Neural cell (in vitro differentiated cells): ENCODE data around the gene RDH16. TPM values are rescaled to one million over a fixed set of nuclear protein-coding genes. Genes with fewer than 3 reads are reported as not detected.

Experiments used
- H2AFZ ChIP-seq: fragments of 200-600, 300-800 bp; sonication (generic), shearing (Covaris generic); 2 replicates; pipeline ENCODE4 v1.6.0; 2014; ENCODE audit warnings: low read depth, mild to moderate bottlenecking, antibody characterized with exemption, low read length, moderate library complexity
- H3F3A ChIP-seq: fragments of 200-600 bp; shearing (Covaris generic); 2 replicates; pipeline ENCODE4 v1.6.1; 2016; ENCODE audit warnings: mild to moderate bottlenecking, moderate library complexity, mixed read lengths, antibody characterized with exemption, low read length; ENCODE audit not compliant: insufficient read depth, poor library complexity, severe bottlenecking
- H3K27ac ChIP-seq: fragments of 200-600, 300-800 bp; sonication (generic), shearing (Covaris generic); 2 replicates; pipeline ENCODE4 v1.5.1; 2014; ENCODE audit warnings: mild to moderate bottlenecking, low read length, moderate library complexity
- H3K27me3 ChIP-seq: fragments of 300-800, 200-600 bp; sonication (generic), shearing (Covaris generic); 2 replicates; pipeline ENCODE4 v1.6.0; 2014; ENCODE audit warnings: mild to moderate bottlenecking, low read depth, low read length, moderate library complexity; ENCODE audit not compliant: insufficient read depth
- H3K36me3 ChIP-seq: fragments of 300-800, 200-600 bp; sonication (generic), shearing (Covaris generic); 2 replicates; pipeline ENCODE4 v1.5.1; 2014; ENCODE audit warnings: mild to moderate bottlenecking, antibody characterized with exemption, low read length, moderate library complexity; ENCODE audit not compliant: insufficient read depth
- H3K4me2 ChIP-seq: fragments of 300-800, 200-600 bp; sonication (generic), shearing (Covaris generic); 2 replicates; pipeline ENCODE4 v1.6.0; 2014; ENCODE audit warnings: mild to moderate bottlenecking, low read length
- H3K4me3 ChIP-seq: fragments of 300-800, 200-600 bp; sonication (generic), shearing (Covaris generic); 2 replicates; pipeline ENCODE4 v1.5.1; 2014; ENCODE audit warnings: mild to moderate bottlenecking, low read length, moderate library complexity
- H3K79me2 ChIP-seq: fragments of 200-600 bp; shearing (Covaris generic); replicated peaks from 2 replicates; pipeline ENCODE4 v1.6.0; 2014; ENCODE audit warnings: mild to moderate bottlenecking, low read length, moderate library complexity; ENCODE audit not compliant: insufficient read depth
- H3K9ac ChIP-seq: fragments of 300-800, 200-600 bp; sonication (generic), shearing (Covaris generic); 2 replicates; pipeline ENCODE4 v1.6.1; 2016; ENCODE audit warnings: mild to moderate bottlenecking, low read length, mixed read lengths
- H3K9me2 ChIP-seq: fragments of 200-600 bp; shearing (Covaris generic); 2 replicates; pipeline ENCODE4 v1.6.1; 2016; ENCODE audit warnings: mild to moderate bottlenecking, low read length, mixed read lengths; ENCODE audit not compliant: insufficient read depth
- H3K9me3 ChIP-seq: fragments of 200-600, 300-800 bp; sonication (generic), shearing (Covaris generic); 2 replicates; pipeline ENCODE4 v1.6.1; 2016; ENCODE audit warnings: mild to moderate bottlenecking, mixed run types, low read length, moderate library complexity, mixed read lengths
- H4K20me1 ChIP-seq: fragments of 200-600 bp; shearing (Covaris generic); 2 replicates; pipeline ENCODE4 v1.6.1; 2016; ENCODE audit warnings: mild to moderate bottlenecking, mixed run types; ENCODE audit not compliant: insufficient read depth
- EP300 ChIP-seq: fragments of 450-650 bp; conservative IDR thresholded peaks from 2 replicates; pipeline ENCODE4 v1.6.1; 2014; ENCODE audit warnings: antibody characterized with exemption, mild to moderate bottlenecking, moderate library complexity; ENCODE audit not compliant: poor library complexity, severe bottlenecking
- EZH2 ChIP-seq: fragments of 200-600, 300-800 bp; shearing (Covaris generic), sonication (generic); IDR thresholded peaks from 2 replicates; pipeline ENCODE4 v1.6.1; 2014; ENCODE audit warnings: antibody characterized with exemption, low read length, borderline replicate concordance, mild to moderate bottlenecking; ENCODE audit not compliant: insufficient read depth, poor library complexity, severe bottlenecking
- MXI1 ChIP-seq: fragments of 450-650 bp; conservative IDR thresholded peaks from 2 replicates; pipeline ENCODE4 v1.6.1; 2014; ENCODE audit warnings: antibody characterized with exemption, mild to moderate bottlenecking; ENCODE audit not compliant: poor library complexity, severe bottlenecking
- POLR2AphosphoS5 ChIP-seq: IDR thresholded peaks from 2 replicates; pipeline ENCODE4 v1.6.1; 2012
- RAD21 ChIP-seq: fragments of 450-650 bp; conservative IDR thresholded peaks from 2 replicates; pipeline ENCODE4 v1.6.1; 2014; ENCODE audit warnings: antibody characterized with exemption, mild to moderate bottlenecking, moderate library complexity
- SMC3 ChIP-seq: fragments of 450-650 bp; conservative IDR thresholded peaks from 2 replicates; pipeline ENCODE4 v1.6.1; 2014; ENCODE audit warnings: antibody characterized with exemption, mild to moderate bottlenecking, moderate library complexity; ENCODE audit not compliant: poor library complexity
- TAF1 ChIP-seq: IDR thresholded peaks from 2 replicates; pipeline ENCODE4 v1.6.1; 2012; ENCODE audit warnings: low read depth
- polyA plus RNA-seq: library from polyadenylated mRNA; depleted of rRNA; stranded (reverse); fragments of >200 nt; gene quantifications from 2 replicates; pipeline ENCODE4 v1.2.3, GENCODE V29; 2014
- TF ChIP-seq, protein P1 (sequence below): IDR thresholded peaks from 2 replicates; pipeline ENCODE4 v1.6.1; 2012; ENCODE audit warnings: borderline replicate concordance
- TF ChIP-seq, protein P2 (sequence below): fragments of 450-650 bp; IDR thresholded peaks from 2 replicates; pipeline ENCODE4 v1.5.1; 2014; ENCODE audit warnings: antibody characterized with exemption, mild to moderate bottlenecking, moderate library complexity; ENCODE audit not compliant: poor library complexity, severe bottlenecking

RDH16 gene
- polyA plus RNA-seq, 1 donor from 2014 or later: 1.0 TPM

DNA sequence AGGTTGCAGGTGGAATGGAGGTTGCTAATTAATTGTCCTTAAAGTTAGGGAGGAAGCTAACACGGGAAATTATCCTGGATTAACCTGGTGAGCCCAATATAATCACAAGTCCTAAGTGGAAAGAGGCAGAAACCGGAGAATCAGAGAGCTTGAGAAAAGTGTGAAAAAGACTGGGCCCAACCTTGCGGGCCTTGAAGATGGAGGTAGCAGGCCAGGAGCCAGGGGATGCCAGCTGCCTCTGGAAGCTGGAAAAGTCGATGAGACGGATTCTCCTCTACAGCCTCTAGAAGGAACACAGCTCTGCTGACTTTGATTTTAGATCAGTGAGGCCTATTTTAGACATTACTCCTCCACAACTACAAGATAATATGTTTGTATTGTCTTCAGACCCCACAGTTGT, 25.3 kb downstream of the RDH16 start:
- H3K27ac ChIP-seq: no peak overlapping the region
- no peaks in the 10 kb centered on the region for H3F3A ChIP-seq

DNA sequence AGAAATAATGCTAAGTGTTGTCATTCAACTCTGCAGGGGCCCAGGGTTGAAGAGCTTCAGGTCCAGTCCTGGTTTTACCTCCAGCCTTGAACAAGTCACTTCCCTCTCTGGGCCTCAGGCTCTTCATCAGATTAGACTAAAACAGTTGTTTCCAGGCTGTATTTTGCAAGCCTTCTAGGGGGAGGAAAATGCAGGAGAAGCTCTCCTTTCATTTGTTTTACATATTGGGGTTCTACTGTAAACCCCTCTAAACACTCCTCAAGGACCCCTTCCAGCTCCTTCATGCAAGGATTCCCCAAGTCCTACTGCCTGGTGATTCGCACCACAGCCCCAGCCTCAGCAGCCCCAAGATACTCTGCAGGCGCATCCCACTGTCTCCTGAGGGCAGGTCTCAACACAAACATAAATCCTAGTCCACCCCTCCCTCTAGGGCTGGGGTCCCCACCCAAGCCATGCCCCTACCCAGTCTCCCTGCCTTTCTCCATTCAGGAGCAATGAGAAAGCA, 25.9 kb downstream of the RDH16 start:
- no peaks in the 10 kb centered on the region for H3F3A ChIP-seq
- no peak overlapping the region for H2AFZ ChIP-seq
- H3K4me3 ChIP-seq: no peak overlapping the region
- H3K4me2 ChIP-seq: no peak overlapping the region
- H3K9ac ChIP-seq: no peak overlapping the region
- no peaks in the 10 kb centered on the region for H4K20me1 ChIP-seq
- H3K9me3 ChIP-seq: no peaks in the 10 kb centered on the region
- H3K79me2 ChIP-seq: no peaks in the 10 kb centered on the region
- H3K9me2 ChIP-seq: no peaks in the 10 kb centered on the region
- H3K36me3 ChIP-seq: no peaks in the 10 kb centered on the region
- H3K27ac ChIP-seq: no peak overlapping the region
- TF ChIP-seq, protein P1, sequence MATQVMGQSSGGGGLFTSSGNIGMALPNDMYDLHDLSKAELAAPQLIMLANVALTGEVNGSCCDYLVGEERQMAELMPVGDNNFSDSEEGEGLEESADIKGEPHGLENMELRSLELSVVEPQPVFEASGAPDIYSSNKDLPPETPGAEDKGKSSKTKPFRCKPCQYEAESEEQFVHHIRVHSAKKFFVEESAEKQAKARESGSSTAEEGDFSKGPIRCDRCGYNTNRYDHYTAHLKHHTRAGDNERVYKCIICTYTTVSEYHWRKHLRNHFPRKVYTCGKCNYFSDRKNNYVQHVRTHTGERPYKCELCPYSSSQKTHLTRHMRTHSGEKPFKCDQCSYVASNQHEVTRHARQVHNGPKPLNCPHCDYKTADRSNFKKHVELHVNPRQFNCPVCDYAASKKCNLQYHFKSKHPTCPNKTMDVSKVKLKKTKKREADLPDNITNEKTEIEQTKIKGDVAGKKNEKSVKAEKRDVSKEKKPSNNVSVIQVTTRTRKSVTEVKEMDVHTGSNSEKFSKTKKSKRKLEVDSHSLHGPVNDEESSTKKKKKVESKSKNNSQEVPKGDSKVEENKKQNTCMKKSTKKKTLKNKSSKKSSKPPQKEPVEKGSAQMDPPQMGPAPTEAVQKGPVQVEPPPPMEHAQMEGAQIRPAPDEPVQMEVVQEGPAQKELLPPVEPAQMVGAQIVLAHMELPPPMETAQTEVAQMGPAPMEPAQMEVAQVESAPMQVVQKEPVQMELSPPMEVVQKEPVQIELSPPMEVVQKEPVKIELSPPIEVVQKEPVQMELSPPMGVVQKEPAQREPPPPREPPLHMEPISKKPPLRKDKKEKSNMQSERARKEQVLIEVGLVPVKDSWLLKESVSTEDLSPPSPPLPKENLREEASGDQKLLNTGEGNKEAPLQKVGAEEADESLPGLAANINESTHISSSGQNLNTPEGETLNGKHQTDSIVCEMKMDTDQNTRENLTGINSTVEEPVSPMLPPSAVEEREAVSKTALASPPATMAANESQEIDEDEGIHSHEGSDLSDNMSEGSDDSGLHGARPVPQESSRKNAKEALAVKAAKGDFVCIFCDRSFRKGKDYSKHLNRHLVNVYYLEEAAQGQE: no peak
- TF ChIP-seq EZH2: no peak
- TF ChIP-seq SMC3: no peak
- TF ChIP-seq POLR2AphosphoS5: no peak
- TF ChIP-seq RAD21: no peak
- no peak for TF ChIP-seq TAF1
- no peak for TF ChIP-seq MXI1
- TF ChIP-seq, protein P2, sequence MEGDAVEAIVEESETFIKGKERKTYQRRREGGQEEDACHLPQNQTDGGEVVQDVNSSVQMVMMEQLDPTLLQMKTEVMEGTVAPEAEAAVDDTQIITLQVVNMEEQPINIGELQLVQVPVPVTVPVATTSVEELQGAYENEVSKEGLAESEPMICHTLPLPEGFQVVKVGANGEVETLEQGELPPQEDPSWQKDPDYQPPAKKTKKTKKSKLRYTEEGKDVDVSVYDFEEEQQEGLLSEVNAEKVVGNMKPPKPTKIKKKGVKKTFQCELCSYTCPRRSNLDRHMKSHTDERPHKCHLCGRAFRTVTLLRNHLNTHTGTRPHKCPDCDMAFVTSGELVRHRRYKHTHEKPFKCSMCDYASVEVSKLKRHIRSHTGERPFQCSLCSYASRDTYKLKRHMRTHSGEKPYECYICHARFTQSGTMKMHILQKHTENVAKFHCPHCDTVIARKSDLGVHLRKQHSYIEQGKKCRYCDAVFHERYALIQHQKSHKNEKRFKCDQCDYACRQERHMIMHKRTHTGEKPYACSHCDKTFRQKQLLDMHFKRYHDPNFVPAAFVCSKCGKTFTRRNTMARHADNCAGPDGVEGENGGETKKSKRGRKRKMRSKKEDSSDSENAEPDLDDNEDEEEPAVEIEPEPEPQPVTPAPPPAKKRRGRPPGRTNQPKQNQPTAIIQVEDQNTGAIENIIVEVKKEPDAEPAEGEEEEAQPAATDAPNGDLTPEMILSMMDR: no peak
- TF ChIP-seq EP300: no peak
- no peaks in the 10 kb centered on the region for H3K27me3 ChIP-seq

More for the DNA sequence above, 25.3 kb downstream of the RDH16 start:
- no peaks in the 10 kb centered on the region for H3K36me3 ChIP-seq
- H3K9me2 ChIP-seq: no peaks in the 10 kb centered on the region
- H3K27me3 ChIP-seq: no peaks in the 10 kb centered on the region
- no peaks in the 10 kb centered on the region for H4K20me1 ChIP-seq
- TF ChIP-seq MXI1 (no peak), POLR2AphosphoS5 (no peak), TAF1 (no peak), SMC3 (no peak), EZH2 (no peak), RAD21 (no peak), EP300 (no peak)
- TF ChIP-seq, protein P2: no peak
- TF ChIP-seq, protein P1: no peak
- no peak overlapping the region for H3K9ac ChIP-seq
- no peak overlapping the region for H3K4me3 ChIP-seq
- no peak overlapping the region for H2AFZ ChIP-seq
- no peak overlapping the region for H3K4me2 ChIP-seq
- H3K9me3 ChIP-seq: no peaks in the 10 kb centered on the region
- H3K79me2 ChIP-seq: no peaks in the 10 kb centered on the region
